HepG2 (cell line): ENCODE data around the gene CHKA. TPM values are rescaled to one million over a fixed set of nuclear protein-coding genes. Genes with fewer than 3 reads are reported as not detected.

Source experiments
- HOXA5 ChIP-seq: sonication (generic); formaldehyde crosslinking; IDR thresholded peaks from 2 replicates; pipeline ENCODE4 v1.4.0; 2020; ENCODE audit warnings: missing genetic modification reagents
- KDM5B ChIP-seq: sonication (generic); formaldehyde crosslinking; IDR thresholded peaks from 2 replicates; pipeline ENCODE4 v1.4.0; 2020; ENCODE audit warnings: missing genetic modification reagents, mild to moderate bottlenecking, borderline replicate concordance
- NAIF1 ChIP-seq: sonication (generic); formaldehyde crosslinking; IDR thresholded peaks from 2 replicates; pipeline ENCODE4 v1.5.0; 2020; ENCODE audit warnings: mild to moderate bottlenecking, missing genetic modification reagents, borderline replicate concordance
- RELA ChIP-seq: sonication (generic); formaldehyde crosslinking; IDR thresholded peaks from 2 replicates; pipeline ENCODE4 v1.4.0; 2020; ENCODE audit warnings: missing genetic modification reagents
- REST ChIP-seq, 2 experiments: IDR thresholded peaks; 2 replicates each; pipeline ENCODE4 v1.6.1; 2011 to 2012; ENCODE audit warnings: low read length in 2 of 2, borderline replicate concordance in 1 of 2, low read depth in 1 of 2, mild to moderate bottlenecking in 1 of 2, moderate library complexity in 1 of 2
- ZBTB14 ChIP-seq: sonication (generic); formaldehyde crosslinking; IDR thresholded peaks from 2 replicates; pipeline ENCODE4 v1.4.0; 2020; ENCODE audit warnings: missing genetic modification reagents
- ZNF496 ChIP-seq: sonication (generic); formaldehyde crosslinking; IDR thresholded peaks from 2 replicates; pipeline ENCODE4 v1.8.1; 2023; ENCODE audit warnings: mild to moderate bottlenecking, moderate library complexity, missing genetic modification reagents; ENCODE audit not compliant: insufficient replicate concordance
- ZNF660 ChIP-seq: sonication (generic); formaldehyde crosslinking; IDR thresholded peaks from 2 replicates; pipeline ENCODE4 v1.5.1; 2020; ENCODE audit warnings: mild to moderate bottlenecking, low read depth, missing genetic modification reagents, borderline replicate concordance
- polyA plus RNA-seq, 8 experiments: library from polyadenylated mRNA; depleted of rRNA in 3 of 8; stranded (reverse) in 7 of 8; unstranded in 1 of 8; fragments of >200 nt; fragmentation: Illumina TruSeq in 4 of 8; extraction: Trizol in 4 of 8; gene quantifications; 2 replicates each; pipeline versions ENCODE4 v1.2.1 to v1.2.3, GENCODE V29; 2011 to 2016; ENCODE audit warnings: low read depth in 4 of 8, missing spikeins in 1 of 8, mixed read lengths in 1 of 8; ENCODE audit not compliant: insufficient read depth in 1 of 8
- total RNA-seq, 5 experiments: library from RNA; depleted of rRNA; stranded (reverse); fragments of >200 nt; fragmentation: Illumina TruSeq; extraction: Trizol; gene quantifications; 2 replicates each; pipeline ENCODE4 v1.2.3, GENCODE V29; 2016; ENCODE audit warnings: low read depth in 1 of 5
- TF ChIP-seq, protein P1 (sequence below): sonication (generic); formaldehyde crosslinking; IDR thresholded peaks from 2 replicates; pipeline ENCODE4 v1.5.0; 2020; ENCODE audit warnings: mild to moderate bottlenecking, missing genetic modification reagents, borderline replicate concordance
- TF ChIP-seq, protein P2 (sequence below): sonication (generic); formaldehyde crosslinking; IDR thresholded peaks from 2 replicates; pipeline ENCODE4 v1.5.0; 2020; ENCODE audit warnings: mild to moderate bottlenecking, low read depth, missing genetic modification reagents, borderline replicate concordance
- TF ChIP-seq, protein P3 (sequence below): sonication (generic); formaldehyde crosslinking; IDR thresholded peaks from 2 replicates; pipeline ENCODE4 v1.4.0; 2020; ENCODE audit warnings: missing genetic modification reagents

The CHKA gene
- total and polyA plus RNA-seq, 2 of the 13 experiments (the other 11 are each of a cell fraction or from before 2014, with no cell fraction given): 71.6 to 92.7 TPM

- TF ChIP-seq, protein P1, sequence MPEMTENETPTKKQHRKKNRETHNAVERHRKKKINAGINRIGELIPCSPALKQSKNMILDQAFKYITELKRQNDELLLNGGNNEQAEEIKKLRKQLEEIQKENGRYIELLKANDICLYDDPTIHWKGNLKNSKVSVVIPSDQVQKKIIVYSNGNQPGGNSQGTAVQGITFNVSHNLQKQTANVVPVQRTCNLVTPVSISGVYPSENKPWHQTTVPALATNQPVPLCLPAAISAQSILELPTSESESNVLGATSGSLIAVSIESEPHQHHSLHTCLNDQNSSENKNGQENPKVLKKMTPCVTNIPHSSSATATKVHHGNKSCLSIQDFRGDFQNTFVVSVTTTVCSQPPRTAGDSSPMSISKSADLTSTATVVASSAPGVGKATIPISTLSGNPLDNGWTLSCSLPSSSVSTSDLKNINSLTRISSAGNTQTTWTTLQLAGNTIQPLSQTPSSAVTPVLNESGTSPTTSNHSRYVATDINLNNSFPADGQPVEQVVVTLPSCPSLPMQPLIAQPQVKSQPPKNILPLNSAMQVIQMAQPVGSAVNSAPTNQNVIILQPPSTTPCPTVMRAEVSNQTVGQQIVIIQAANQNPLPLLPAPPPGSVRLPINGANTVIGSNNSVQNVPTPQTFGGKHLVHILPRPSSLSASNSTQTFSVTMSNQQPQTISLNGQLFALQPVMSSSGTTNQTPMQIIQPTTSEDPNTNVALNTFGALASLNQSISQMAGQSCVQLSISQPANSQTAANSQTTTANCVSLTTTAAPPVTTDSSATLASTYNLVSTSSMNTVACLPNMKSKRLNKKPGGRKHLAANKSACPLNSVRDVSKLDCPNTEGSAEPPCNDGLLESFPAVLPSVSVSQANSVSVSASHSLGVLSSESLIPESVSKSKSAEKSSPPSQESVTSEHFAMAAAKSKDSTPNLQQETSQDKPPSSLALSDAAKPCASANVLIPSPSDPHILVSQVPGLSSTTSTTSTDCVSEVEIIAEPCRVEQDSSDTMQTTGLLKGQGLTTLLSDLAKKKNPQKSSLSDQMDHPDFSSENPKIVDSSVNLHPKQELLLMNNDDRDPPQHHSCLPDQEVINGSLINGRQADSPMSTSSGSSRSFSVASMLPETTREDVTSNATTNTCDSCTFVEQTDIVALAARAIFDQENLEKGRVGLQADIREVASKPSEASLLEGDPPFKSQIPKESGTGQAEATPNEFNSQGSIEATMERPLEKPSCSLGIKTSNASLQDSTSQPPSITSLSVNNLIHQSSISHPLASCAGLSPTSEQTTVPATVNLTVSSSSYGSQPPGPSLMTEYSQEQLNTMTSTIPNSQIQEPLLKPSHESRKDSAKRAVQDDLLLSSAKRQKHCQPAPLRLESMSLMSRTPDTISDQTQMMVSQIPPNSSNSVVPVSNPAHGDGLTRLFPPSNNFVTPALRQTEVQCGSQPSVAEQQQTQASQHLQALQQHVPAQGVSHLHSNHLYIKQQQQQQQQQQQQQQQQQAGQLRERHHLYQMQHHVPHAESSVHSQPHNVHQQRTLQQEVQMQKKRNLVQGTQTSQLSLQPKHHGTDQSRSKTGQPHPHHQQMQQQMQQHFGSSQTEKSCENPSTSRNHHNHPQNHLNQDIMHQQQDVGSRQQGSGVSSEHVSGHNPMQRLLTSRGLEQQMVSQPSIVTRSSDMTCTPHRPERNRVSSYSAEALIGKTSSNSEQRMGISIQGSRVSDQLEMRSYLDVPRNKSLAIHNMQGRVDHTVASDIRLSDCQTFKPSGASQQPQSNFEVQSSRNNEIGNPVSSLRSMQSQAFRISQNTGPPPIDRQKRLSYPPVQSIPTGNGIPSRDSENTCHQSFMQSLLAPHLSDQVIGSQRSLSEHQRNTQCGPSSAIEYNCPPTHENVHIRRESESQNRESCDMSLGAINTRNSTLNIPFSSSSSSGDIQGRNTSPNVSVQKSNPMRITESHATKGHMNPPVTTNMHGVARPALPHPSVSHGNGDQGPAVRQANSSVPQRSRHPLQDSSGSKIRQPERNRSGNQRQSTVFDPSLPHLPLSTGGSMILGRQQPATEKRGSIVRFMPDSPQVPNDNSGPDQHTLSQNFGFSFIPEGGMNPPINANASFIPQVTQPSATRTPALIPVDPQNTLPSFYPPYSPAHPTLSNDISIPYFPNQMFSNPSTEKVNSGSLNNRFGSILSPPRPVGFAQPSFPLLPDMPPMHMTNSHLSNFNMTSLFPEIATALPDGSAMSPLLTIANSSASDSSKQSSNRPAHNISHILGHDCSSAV: no peak
- TF ChIP-seq RELA (CRISPR knock-in tag) (no peak), KDM5B (CRISPR knock-in tag) (peak; percentile 73; the same call in 1 of the 2 replicates), HOXA5 (CRISPR knock-in tag) (no peak), ZNF496 (no peak), ZNF660 (CRISPR knock-in tag) (no peak), NAIF1 (CRISPR knock-in tag) (no peak), ZBTB14 (no peak), REST (IDR thresholded peaks at IDR 0.05; ENCODE audit: borderline replicate concordance in 1 of 2, low read depth in 1 of 2, low read length in 2 of 2) (peak in 1 of 2 experiments; percentile 35; a peak in 1 of 4 replicates)
- TF ChIP-seq, protein P2, sequence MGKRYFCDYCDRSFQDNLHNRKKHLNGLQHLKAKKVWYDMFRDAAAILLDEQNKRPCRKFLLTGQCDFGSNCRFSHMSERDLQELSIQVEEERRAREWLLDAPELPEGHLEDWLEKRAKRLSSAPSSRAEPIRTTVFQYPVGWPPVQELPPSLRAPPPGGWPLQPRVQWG: no peak
- TF ChIP-seq, protein P3, sequence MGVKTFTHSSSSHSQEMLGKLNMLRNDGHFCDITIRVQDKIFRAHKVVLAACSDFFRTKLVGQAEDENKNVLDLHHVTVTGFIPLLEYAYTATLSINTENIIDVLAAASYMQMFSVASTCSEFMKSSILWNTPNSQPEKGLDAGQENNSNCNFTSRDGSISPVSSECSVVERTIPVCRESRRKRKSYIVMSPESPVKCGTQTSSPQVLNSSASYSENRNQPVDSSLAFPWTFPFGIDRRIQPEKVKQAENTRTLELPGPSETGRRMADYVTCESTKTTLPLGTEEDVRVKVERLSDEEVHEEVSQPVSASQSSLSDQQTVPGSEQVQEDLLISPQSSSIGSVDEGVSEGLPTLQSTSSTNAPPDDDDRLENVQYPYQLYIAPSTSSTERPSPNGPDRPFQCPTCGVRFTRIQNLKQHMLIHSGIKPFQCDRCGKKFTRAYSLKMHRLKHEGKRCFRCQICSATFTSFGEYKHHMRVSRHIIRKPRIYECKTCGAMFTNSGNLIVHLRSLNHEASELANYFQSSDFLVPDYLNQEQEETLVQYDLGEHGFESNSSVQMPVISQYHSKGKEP (CRISPR knock-in tag): 0 out of 2 replicates have a peak, but pooled peaks have one; percentile 27
Measured at GRCh38 chr11:68145120-68145866, 24.1 kb upstream of the CHKA start (continued).
